HG03354 (cell line): ENCODE data around the gene ST3GAL6.
A peak's percentile ranks its signal among the peaks of the same experiment; 100 is the strongest.

Experiments used
- ATAC-seq: cut with Tn5 transposase; IDR thresholded peaks from one replicate; pipeline ENCODE4 v1.9.1; 2021; ENCODE audit warnings: mild to moderate bottlenecking; ENCODE audit not compliant: unreplicated experiment, poor library complexity, severe bottlenecking

ST3GAL6 gene

GRCh38 chr3:98793971-98794370 is 30.8 kb downstream of the ST3GAL6 start:
- no peak for ATAC-seq

- no peak for ATAC-seq
Observed at GRCh38 chr3:98796334-98796733, 33.2 kb downstream of the ST3GAL6 start.

- no peak for ATAC-seq
Observed at GRCh38 chr3:98797905-98798304, 34.8 kb downstream of the ST3GAL6 start.

DNA sequence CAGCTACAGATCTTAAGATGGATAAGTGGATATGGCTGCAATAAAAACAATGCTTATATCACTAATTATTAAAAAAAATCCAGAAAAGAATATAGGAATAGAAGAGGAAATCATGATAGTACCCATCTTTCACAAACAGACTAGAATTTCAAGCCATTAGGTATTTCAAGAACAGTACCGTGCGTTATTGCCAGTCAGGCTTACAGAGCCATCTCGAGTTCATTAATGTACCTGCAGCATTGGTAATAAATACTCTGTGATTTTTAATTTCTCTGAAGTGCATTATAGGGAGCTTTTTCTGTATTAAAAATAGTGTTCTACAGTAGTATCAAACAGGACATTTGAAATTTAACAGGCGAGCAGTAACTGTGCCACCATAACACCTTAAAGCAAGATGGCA is 35.7 kb downstream of the ST3GAL6 start:
- no peak for ATAC-seq

- no peak for ATAC-seq
Observed at GRCh38 chr3:98799479-98799878, 36.3 kb downstream of the ST3GAL6 start.

DNA sequence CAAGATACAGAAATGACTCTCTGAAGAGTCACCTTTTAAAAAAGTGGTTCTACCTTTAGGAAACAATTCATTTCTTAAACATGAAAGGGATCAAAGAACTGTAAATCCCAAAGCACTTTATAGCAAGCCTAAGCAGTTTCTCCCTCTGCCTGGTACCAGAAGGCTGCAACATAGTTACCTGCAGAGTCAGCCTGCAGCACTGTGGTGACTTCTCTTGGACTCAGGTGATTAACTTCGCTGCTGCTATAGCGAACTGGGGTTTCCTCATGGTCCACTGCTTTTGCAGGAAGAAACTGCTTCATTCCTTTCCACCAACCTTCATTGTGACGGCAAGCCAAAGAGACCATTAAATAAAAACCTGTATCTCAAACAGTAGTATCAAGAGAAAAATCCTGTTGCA is 37.3 kb downstream of the ST3GAL6 start:
- no peak for ATAC-seq

- no peak for ATAC-seq
Observed at GRCh38 chr3:98801043-98801747, 38.1 kb downstream of the ST3GAL6 start.

- ATAC-seq = no peak
Observed at GRCh38 chr3:98805571-98805970, 42.4 kb downstream of the ST3GAL6 start.

GRCh38 chr3:98806521-98806920 is 43.4 kb downstream of the ST3GAL6 start:
- no peak for ATAC-seq

GRCh38 chr3:98807011-98807410 is 43.9 kb downstream of the ST3GAL6 start:
- ATAC-seq = no peak

- no peak for ATAC-seq
Observed at GRCh38 chr3:98807561-98807960, 44.4 kb downstream of the ST3GAL6 start.

GRCh38 chr3:98808071-98808470 is 44.9 kb downstream of the ST3GAL6 start:
- ATAC-seq = no peak

DNA sequence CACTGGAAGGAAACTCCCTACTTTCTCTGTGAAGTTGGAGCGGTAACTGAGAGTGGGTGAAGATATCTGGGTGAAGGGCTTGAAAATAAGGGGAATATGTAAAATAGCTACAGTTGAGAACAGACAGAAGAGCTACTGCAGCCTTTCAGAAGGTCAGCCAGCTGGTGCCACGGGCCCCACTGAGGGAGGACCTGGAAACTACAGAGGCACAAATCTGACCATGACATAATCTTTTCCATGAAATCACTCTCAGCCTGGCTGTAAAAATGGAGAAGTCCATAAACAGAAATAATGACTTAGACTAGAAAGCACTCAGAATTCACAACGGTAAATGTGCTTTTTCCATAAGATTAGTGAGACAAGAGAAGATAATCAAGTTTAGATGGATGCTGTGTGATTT is 46.4 kb downstream of the ST3GAL6 start:
- ATAC-seq = no peak

DNA sequence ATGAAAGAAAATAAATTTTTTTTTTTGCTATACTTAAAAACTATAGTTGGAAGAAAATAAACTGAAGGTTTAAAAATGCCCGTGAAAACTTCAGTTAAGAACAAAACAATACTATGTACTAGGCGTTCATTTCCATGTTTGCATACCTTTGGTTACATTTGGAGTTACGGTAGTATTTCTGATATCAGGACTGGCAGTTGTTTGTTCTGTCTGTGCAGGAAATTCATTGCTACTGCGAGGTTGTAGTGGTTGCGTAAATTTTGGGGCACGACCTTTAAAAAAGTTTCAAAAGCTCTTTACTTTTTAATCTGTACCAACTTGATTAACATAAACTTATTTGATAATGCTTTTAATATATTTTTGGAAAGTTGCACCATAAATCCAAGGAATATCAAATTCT is 47.9 kb downstream of the ST3GAL6 start:
- no peak for ATAC-seq

DNA sequence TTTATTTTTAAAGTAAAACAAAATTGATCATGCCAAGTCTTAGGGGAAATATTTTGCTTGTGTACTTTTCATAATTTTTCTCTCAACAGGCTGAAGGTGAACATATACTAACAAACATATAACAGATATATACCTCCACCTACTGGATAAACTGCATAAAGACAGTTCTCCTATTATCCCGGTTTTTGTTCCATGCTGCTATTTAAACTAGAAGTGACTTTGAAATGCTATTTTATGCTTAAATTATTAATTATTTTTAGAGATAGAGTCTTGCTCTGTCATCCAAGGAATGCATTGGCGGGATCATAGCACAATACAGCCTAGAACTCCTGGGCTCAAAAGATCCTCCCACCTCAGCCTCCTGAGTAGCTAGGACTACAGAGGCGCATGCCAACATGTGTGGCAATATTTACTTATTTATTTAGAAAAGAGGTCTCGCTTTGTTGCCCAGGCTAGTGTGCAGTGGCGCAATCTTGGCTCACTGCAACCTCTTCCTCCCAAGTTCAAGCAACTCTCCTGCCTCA is 49.8 kb downstream of the ST3GAL6 start:
- peak; percentile 66 for ATAC-seq

GRCh38 chr3:98814817-98815420 is 51.8 kb downstream of the ST3GAL6 start:
- ATAC-seq = no peak

DNA sequence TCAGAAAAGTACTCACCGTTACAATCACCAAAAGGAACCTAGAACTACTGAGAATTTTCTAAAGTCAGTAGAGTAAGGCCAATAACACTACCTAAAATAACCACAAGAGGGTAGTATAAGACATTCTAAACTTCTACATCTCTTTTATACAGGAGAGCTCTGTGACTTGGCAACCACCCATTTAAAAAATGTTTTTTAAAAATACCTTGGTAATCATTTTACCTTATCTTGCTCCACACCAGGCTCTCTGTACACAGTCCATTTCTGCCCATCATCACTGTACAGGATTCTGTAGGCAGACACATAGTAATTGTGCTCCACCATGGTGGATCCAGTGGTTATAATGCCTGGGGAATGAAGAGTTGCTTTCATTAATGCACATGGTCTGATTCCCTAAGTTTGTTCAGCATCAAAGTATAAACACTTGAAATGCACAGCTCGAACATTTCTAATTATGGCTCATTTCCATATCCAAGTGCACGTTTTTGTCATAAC is 54.5 kb downstream of the ST3GAL6 start:
- peak; percentile 90 for ATAC-seq

- no peak for ATAC-seq
Observed at GRCh38 chr3:98821063-98821462, 57.9 kb downstream of the ST3GAL6 start.

DNA sequence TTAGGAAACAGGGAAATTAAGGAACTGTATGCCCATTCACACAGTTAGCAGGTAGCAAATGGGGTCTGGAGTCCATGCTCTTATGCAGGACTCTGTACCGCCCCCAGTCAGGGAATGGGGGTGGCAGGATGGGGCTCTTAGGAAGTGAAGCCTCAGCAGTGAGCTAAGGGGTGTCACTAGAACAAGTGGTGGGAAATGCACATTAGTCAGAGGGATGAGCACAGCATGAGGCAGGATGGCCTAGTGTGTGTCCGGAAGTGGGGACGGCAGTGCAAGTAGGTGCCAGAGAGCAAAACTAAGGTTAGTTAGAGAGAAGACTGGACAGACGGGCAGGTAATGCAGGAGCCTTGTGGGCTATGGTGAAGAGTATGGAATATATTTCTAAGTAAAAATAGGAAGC is 60.7 kb downstream of the ST3GAL6 start:
- ATAC-seq = no peak

DNA sequence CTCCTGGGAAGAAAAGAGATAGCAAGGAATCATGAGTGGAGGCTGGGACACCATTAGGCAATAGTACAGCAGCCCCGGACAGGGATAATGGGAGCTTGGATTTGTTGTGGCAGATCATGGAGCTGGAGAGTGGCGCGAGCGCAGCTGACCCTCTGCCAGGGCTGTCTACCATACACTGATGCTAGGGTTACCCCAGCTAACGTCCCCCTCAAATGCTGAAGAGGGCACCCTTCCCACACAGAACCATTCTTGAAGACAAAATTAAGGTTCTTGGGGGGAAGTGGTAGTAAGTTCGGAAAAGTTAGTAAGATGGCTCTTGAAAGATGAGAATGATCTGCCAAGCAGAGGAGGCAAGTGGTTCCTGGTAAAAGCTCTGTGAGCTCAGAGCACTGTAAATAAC is 61.1 kb downstream of the ST3GAL6 start:
- no peak for ATAC-seq

- no peak for ATAC-seq
Observed at GRCh38 chr3:98826126-98826525, 63.0 kb downstream of the ST3GAL6 start.
